SK-N-DZ (cell line): ENCODE measurements around the gene TMUB1. TPM values are rescaled to one million over a fixed set of nuclear protein-coding genes. Genes with fewer than 3 reads are reported as not detected.

Experiments used
- DNase-seq: peaks from one replicate; pipeline ENCODE4 v3.0.0-alpha.2; 2015; ENCODE audit warnings: low spot score
- polyA plus RNA-seq, 2 experiments: library from polyadenylated mRNA; depleted of rRNA; stranded (reverse); fragments of >200 nt; gene quantifications; 2 replicates each; pipeline ENCODE4 v1.2.3, GENCODE V29; 2014

The TMUB1 gene
- polyA plus RNA-seq (2014; cell fraction: cytosol; rRNA removed): 52.2 and 58.3 TPM in 2 replicates
- polyA plus RNA-seq (2014; cell fraction: nucleus; rRNA removed): 59.4 and 92.4 TPM in 2 replicates

GRCh38 chr7:151083071-151083823, at the start of gene TMUB1:
Gene TMUB1 (minus strand): TSS chr7:151083493. CDS start chr7:151082563, 930 bp downstream.
- DNase-seq: peak; percentile 74

GRCh38 chr7:151132461-151133205, 49.3 kb upstream of the TMUB1 start:
- no peak for DNase-seq

- no peak for DNase-seq
Observed at GRCh38 chr7:151131592-151132293, 48.5 kb upstream of the TMUB1 start.

GRCh38 chr7:151131224-151131591, 47.9 kb upstream of the TMUB1 start:
- no peak for DNase-seq

GRCh38 chr7:151130741-151131157, 47.5 kb upstream of the TMUB1 start:
- no peak for DNase-seq

GRCh38 chr7:151129960-151130591, 46.8 kb upstream of the TMUB1 start:
- DNase-seq: no peak

GRCh38 chr7:151129117-151129959, 46.0 kb upstream of the TMUB1 start:
- no peak for DNase-seq

GRCh38 chr7:151128716-151129115, 45.4 kb upstream of the TMUB1 start:
- no peak for DNase-seq

- DNase-seq: no peak
Observed at GRCh38 chr7:151128144-151128543, 44.9 kb upstream of the TMUB1 start.

- no peak for DNase-seq
Observed at GRCh38 chr7:151126491-151127137, 43.3 kb upstream of the TMUB1 start.

- DNase-seq: no peak
Observed at GRCh38 chr7:151125846-151126481, 42.7 kb upstream of the TMUB1 start.

GRCh38 chr7:151125470-151125845, 42.2 kb upstream of the TMUB1 start:
- DNase-seq: no peak

- DNase-seq: no peak
Observed at GRCh38 chr7:151124899-151125399, 41.7 kb upstream of the TMUB1 start.

- no peak for DNase-seq
Observed at GRCh38 chr7:151124481-151124880, 41.2 kb upstream of the TMUB1 start.

GRCh38 chr7:151123822-151124464, 40.6 kb upstream of the TMUB1 start:
- DNase-seq: peak; percentile 74

GRCh38 chr7:151123158-151123821, 40.0 kb upstream of the TMUB1 start:
- DNase-seq: no peak

- no peak for DNase-seq
Observed at GRCh38 chr7:151122796-151123157, 39.5 kb upstream of the TMUB1 start.

GRCh38 chr7:151122276-151122675, 39.0 kb upstream of the TMUB1 start:
- no peak for DNase-seq
